Subcutaneous adipose tissue (tissue), 4 donors: ENCODE data around the gene PXYLP1. TPM values are rescaled to one million over a fixed set of nuclear protein-coding genes. Genes with fewer than 3 reads are reported as not detected.

Source experiments
- total RNA-seq, 4 donors: library from RNA; depleted of rRNA; stranded (reverse); fragments of >200 nt; gene quantifications; one replicate each; pipeline ENCODE4 v1.1.0, GENCODE V29; 2016
- TF ChIP-seq, protein P1 (sequence below): fragments of 450-650 bp; IDR thresholded peaks from one replicate; pipeline ENCODE4 v1.5.1; 2016; ENCODE audit warnings: low read depth, mild to moderate bottlenecking, control low read depth, antibody characterized with exemption, moderate library complexity

The PXYLP1 gene, protein sequence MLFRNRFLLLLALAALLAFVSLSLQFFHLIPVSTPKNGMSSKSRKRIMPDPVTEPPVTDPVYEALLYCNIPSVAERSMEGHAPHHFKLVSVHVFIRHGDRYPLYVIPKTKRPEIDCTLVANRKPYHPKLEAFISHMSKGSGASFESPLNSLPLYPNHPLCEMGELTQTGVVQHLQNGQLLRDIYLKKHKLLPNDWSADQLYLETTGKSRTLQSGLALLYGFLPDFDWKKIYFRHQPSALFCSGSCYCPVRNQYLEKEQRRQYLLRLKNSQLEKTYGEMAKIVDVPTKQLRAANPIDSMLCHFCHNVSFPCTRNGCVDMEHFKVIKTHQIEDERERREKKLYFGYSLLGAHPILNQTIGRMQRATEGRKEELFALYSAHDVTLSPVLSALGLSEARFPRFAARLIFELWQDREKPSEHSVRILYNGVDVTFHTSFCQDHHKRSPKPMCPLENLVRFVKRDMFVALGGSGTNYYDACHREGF
- 10 to 100 TPM in 2 of 4 donors, 1 to 10 TPM in 2; 5.4 to 12.8 (median 9.6) TPM for total RNA-seq

DNA sequence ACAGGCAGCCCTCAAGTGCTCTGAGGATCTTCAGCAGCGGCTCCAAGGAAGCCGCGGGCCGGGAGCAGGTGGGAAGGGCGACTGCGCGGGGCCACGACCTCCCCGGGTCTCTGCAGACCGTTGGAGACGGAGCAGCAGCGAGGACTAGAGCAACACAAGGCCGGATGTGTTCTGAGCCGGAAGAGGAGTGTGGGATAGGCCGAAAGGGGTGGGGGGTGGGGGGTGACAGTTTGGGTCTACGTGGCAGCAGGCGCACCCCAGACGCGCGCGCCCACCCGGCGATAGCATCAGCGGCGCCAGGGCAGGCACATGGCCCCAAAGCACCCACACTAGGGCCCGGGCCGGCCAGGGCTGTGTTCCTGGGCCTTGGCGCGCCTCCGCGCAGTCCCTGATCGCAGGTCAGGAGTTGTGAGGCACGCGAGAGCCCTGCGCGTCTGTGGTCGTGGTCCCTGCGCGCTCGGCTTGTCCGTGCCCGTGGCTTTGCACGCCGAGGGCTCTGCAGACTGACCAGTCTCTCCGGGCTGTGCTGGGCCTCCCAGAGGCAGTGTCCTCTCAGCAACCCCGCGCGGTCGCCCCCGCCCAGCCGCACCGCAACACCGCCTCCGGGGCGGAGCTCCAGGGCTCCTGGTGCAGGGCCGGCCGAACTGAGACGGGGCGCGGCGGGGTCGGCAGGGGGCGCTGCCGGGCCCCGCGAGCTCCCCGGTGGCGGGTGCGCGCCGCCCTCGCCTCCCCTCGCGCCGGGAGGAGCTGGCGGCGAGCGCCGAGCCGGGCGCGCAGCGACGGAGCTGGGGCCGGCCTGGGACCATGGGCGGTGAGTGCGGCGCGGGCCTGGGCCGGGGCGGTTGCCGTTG lies at the start of gene PXYLP1:
Gene PXYLP1, plus strand, starts transcription at position 725 of the 851 bp plus-strand sequence. CDS start 28,351 bp downstream, outside the sequence.
- TF ChIP-seq, protein P1, sequence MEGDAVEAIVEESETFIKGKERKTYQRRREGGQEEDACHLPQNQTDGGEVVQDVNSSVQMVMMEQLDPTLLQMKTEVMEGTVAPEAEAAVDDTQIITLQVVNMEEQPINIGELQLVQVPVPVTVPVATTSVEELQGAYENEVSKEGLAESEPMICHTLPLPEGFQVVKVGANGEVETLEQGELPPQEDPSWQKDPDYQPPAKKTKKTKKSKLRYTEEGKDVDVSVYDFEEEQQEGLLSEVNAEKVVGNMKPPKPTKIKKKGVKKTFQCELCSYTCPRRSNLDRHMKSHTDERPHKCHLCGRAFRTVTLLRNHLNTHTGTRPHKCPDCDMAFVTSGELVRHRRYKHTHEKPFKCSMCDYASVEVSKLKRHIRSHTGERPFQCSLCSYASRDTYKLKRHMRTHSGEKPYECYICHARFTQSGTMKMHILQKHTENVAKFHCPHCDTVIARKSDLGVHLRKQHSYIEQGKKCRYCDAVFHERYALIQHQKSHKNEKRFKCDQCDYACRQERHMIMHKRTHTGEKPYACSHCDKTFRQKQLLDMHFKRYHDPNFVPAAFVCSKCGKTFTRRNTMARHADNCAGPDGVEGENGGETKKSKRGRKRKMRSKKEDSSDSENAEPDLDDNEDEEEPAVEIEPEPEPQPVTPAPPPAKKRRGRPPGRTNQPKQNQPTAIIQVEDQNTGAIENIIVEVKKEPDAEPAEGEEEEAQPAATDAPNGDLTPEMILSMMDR: no peak

DNA sequence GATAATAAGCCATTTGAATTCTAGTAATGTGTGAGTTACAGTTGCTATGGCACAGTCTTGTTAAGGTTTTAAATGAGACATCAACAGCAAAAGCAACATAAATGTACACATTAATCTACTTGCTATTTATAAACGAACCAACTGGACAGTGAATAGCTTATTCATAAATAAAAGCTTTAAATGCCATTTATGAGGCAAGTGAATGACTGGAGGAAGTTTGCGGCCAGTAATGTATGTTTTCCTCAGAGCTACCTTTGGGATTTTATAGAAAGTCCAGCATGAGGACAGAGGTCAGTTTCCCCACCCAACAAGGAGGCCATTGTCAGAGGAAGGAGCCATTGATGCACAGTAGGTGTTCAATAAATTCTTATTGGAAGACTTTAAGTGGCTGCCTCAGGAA lies 48.0 kb upstream of the PXYLP1 start:
- TF ChIP-seq, protein P1: no peak

DNA sequence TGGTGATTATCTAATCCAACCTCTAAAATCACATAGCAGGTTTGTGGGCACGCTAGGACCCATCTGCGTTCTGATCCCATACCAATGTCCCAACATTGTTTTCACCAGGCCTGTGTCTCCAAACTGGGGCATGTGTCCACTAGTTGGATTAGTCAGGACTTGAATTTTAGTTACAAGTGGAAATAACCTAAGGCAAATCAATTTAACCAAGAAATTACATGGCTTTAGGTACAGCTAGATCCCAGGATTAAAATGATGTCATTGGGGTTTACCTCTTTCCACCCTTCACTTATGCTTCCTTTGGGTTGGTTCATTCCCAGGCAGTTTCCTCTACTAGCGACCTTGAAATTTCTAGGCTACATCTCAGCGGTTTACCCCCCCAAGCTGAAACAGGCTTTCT lies 47.2 kb upstream of the PXYLP1 start:
- TF ChIP-seq, protein P1: no peak

DNA sequence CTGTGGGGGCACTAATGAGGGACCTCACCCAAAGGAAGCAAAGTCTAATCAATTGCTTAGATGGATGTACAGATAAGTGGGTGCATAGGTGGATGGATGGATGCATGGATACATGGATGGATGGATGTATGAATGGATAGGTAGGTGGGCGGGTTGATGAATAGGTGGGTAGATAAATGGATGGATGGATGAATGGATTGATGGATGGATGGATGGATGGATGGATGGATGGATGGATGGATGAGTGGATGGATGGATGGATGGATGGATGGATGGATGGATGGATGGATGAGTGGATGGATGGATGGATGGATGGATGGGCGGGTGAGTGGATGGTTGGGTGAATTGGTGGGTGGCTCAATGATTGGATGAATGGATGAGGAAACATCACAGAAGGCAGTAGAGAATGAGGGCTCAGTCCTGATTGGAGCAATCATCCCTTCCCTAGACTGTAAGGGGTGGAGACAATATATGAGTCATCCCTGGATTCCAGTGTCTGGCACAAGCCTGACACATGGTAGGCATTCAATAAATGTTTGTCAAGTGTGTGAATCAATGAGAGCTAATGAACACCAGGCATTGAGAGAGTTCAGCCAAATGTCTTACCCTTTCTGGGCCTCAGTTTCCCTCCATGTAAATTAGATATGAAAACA lies 40.4 kb upstream of the PXYLP1 start:
- TF ChIP-seq, protein P1: no peak

DNA sequence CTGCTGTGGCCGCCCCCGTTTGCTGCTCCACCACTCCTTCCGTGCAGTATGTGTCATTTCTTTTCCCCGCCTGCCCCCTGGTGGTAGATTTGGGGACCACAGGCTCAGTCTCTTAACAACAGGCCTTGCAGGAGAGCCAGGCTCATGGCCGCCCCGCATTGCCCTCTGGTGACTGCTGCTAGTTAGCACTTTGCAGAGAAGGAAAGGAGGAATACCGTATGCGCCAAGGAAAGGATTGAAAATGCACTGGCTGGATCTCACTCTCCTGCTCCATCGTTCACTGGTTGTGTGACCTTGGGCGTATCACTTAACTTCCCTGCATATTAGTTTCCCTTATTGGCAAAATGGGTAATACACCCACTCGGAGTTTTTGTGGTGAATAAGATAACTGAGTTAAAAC lies 39.3 kb upstream of the PXYLP1 start:
- TF ChIP-seq, protein P1: no peak

DNA sequence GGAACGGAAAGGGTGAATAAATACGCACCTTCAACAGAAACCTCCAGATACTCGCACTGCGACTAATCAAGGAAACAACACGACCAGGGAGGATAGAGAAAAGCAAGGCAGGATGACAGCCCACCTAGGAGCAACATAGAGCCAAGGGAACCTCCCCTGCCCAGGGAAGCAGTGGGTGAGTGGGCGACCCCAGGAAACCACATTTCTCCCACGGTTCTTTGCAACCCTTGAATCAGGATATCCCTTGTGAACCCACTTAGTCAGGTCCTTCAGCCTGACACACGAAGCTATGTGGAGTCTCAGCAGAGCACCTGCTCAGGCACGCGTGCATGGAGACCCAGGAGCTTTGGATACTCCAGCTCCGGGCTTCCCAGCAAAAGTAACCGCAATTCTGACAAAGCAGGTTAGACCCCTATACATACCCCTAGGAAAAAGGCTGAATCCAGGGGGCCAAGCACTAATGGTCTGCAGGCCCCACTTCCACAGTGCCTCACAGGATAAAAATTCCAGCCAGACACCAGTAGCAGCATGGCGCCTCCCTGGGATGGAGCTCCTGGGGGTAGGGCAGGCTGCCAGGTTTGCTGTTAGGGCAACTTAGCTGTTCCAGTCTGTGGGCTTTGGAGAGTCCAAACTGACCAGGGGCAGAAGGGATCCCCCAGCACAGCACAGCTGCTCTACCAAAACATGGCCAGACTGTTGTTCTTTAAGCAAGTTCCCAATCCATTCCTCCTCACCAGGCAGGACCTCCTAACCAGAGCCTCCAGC lies 38.4 kb upstream of the PXYLP1 start:
- TF ChIP-seq, protein P1: no peak
